Mesothelial cell of epicardium (in vitro differentiated cells): ENCODE data around the gene GPER1. TPM values are rescaled to one million over a fixed set of nuclear protein-coding genes. Genes with fewer than 3 reads are reported as not detected.

Experiments
- DNase-seq, 2 experiments: peaks; one replicate each; pipeline ENCODE4 v3.0.0; 2021; ENCODE audit warnings: low spot score in 2 of 2; ENCODE audit not compliant: unreplicated experiment in 2 of 2
- H3K27ac Mint-ChIP-seq: 2 replicates; pipeline ENCODE4 v1.8.0; 2021; ENCODE audit warnings: mixed read lengths
- H3K27me3 Mint-ChIP-seq: 2 replicates; pipeline ENCODE4 v1.8.0; 2021; ENCODE audit warnings: low read depth, mixed read lengths
- H3K36me3 Mint-ChIP-seq: 2 replicates; pipeline ENCODE4 v1.8.0; 2021; ENCODE audit warnings: mixed read lengths
- H3K4me1 Mint-ChIP-seq: 2 replicates; pipeline ENCODE4 v1.8.0; 2021; ENCODE audit warnings: mixed read lengths
- H3K4me3 Mint-ChIP-seq: 2 replicates; pipeline ENCODE4 v1.8.0; 2021; ENCODE audit warnings: mild to moderate bottlenecking, moderate library complexity, mixed read lengths
- H3K9me3 Mint-ChIP-seq: 2 replicates; pipeline ENCODE4 v1.8.0; 2021; ENCODE audit warnings: mixed read lengths
- CTCF ChIP-seq: fragments of 200-600 bp; sonication (generic); IDR thresholded peaks from one replicate; pipeline ENCODE4 v1.5.0; 2021; ENCODE audit warnings: antibody characterized with exemption; ENCODE audit not compliant: unreplicated experiment
- total RNA-seq: library from RNA; stranded (reverse); gene quantifications from 3 replicates; pipeline ENCODE4 v1.2.1, GENCODE V29; 2021

The GPER1 gene
- total RNA-seq, 1 donor from 2014 or later, result 2.1 TPM

- Mint-ChIP-seq H3K4me1 (peaks cover 7% of the 10 kb centered on the region), H3K4me3 (peak overlapping the region; percentile 55), H3K27me3 (no peaks in the 10 kb centered on the region), H3K9me3 (no peaks in the 10 kb centered on the region), H3K27ac (peak overlapping the region; percentile 85), H3K36me3 (peaks cover 3% of the 10 kb centered on the region)
- no peak for DNase-seq
- no peak for TF ChIP-seq CTCF
Measured at GRCh38 chr7:1059200-1060091, 28.5 kb upstream of the GPER1 start.

GRCh38 chr7:1060315-1061072, 27.4 kb upstream of the GPER1 start:
- Mint-ChIP-seq H3K4me1 (peaks cover 10% of the 10 kb centered on the region), H3K4me3 (peak overlapping the region; percentile 55), H3K27ac (peak overlapping the region; percentile 85), H3K36me3 (peaks cover 3% of the 10 kb centered on the region), H3K27me3 (no peaks in the 10 kb centered on the region), H3K9me3 (no peaks in the 10 kb centered on the region)
- no peak for DNase-seq
- no peak for TF ChIP-seq CTCF

GRCh38 chr7:1061180-1061579, 26.7 kb upstream of the GPER1 start:
- no peak overlapping the region for H3K4me3 Mint-ChIP-seq
- H3K27ac Mint-ChIP-seq, result no peak overlapping the region
- H3K9me3 Mint-ChIP-seq, result no peaks in the 10 kb centered on the region
- DNase-seq, result no peak
- H3K36me3 Mint-ChIP-seq, result peaks cover 3% of the 10 kb centered on the region
- TF ChIP-seq CTCF, result no peak
- peaks cover 12% of the 10 kb centered on the region for H3K4me1 Mint-ChIP-seq
- no peaks in the 10 kb centered on the region for H3K27me3 Mint-ChIP-seq

- Mint-ChIP-seq H3K27me3 (no peaks in the 10 kb centered on the region), H3K4me1 (peaks cover 12% of the 10 kb centered on the region), H3K4me3 (no peak overlapping the region), H3K9me3 (no peaks in the 10 kb centered on the region), H3K36me3 (peaks cover 3% of the 10 kb centered on the region), H3K27ac (no peak overlapping the region)
- no peak for TF ChIP-seq CTCF
- no peak for DNase-seq
Measured at GRCh38 chr7:1062296-1063294, 25.3 kb upstream of the GPER1 start.

- Mint-ChIP-seq H3K36me3 (peaks cover 3% of the 10 kb centered on the region), H3K9me3 (no peaks in the 10 kb centered on the region), H3K4me1 (peaks cover 12% of the 10 kb centered on the region), H3K4me3 (no peak overlapping the region), H3K27me3 (no peaks in the 10 kb centered on the region), H3K27ac (no peak overlapping the region)
- no peak for DNase-seq
- no peak for TF ChIP-seq CTCF
Measured at GRCh38 chr7:1063361-1063760, 24.6 kb upstream of the GPER1 start.
